SK-N-SH treated with all-trans-retinoic acid at 6 μM for 48 hours (cell line): ENCODE data around the gene STX3.

Experiments used
- ATAC-seq: fragments of 200-7000 bp; cut with Tn5 transposase; 3 replicates; pipeline ENCODE4 v1.9.1; 2020; ENCODE audit warnings: mild to moderate bottlenecking, moderate library complexity
- ARNTL ChIP-seq: fragments of 450-650 bp; formaldehyde crosslinking; IDR thresholded peaks from 2 replicates; pipeline ENCODE4 v1.5.0; 2020; ENCODE audit warnings: low read depth, mild to moderate bottlenecking, moderate library complexity, borderline replicate concordance
- BACH2 ChIP-seq: fragments of 250-450 bp; sonication (Bioruptor Pico); IDR thresholded peaks from 2 replicates; pipeline ENCODE4 v1.9.0; 2021; ENCODE audit warnings: mild to moderate bottlenecking, borderline replicate concordance
- CSDC2 ChIP-seq: fragments of 250-450 bp; sonication (Bioruptor Pico); IDR thresholded peaks from 2 replicates; pipeline ENCODE4 v1.5.0; 2020; ENCODE audit warnings: mild to moderate bottlenecking, moderate library complexity
- ESRRG ChIP-seq: fragments of 250-450 bp; sonication (Bioruptor Pico); IDR thresholded peaks from 2 replicates; pipeline ENCODE4 v1.6.1; 2021; ENCODE audit warnings: mild to moderate bottlenecking
- GLIS3 ChIP-seq: fragments of 250-450 bp; sonication (Bioruptor Pico); IDR thresholded peaks from 2 replicates; pipeline ENCODE4 v1.5.0; 2020; ENCODE audit warnings: mild to moderate bottlenecking, moderate library complexity
- ISL1 ChIP-seq: fragments of 250-450 bp; sonication (Bioruptor Pico); IDR thresholded peaks from 2 replicates; pipeline ENCODE4 v2.1.2; 2022; ENCODE audit warnings: mild to moderate bottlenecking, moderate library complexity
- OSR1 ChIP-seq: fragments of 250-450 bp; sonication (Bioruptor Pico); IDR thresholded peaks from 2 replicates; pipeline ENCODE4 v1.8.0; 2022; ENCODE audit warnings: moderate library complexity, mild to moderate bottlenecking, inconsistent platforms
- PPARA ChIP-seq: fragments of 250-450 bp; sonication (Bioruptor Pico); IDR thresholded peaks from 2 replicates; pipeline ENCODE4 v1.5.0; 2020; ENCODE audit warnings: mild to moderate bottlenecking, borderline replicate concordance
- RARB ChIP-seq: fragments of 250-450 bp; sonication (Bioruptor Pico); IDR thresholded peaks from 2 replicates; pipeline ENCODE4 v1.8.0; 2021; ENCODE audit warnings: mild to moderate bottlenecking, moderate library complexity
- SNAI2 ChIP-seq: fragments of 250-450 bp; sonication (Bioruptor Pico); IDR thresholded peaks from 2 replicates; pipeline ENCODE4 v1.5.0; 2020; ENCODE audit warnings: mild to moderate bottlenecking, moderate library complexity
- TCF4 ChIP-seq: fragments of 250-450 bp; sonication (Bioruptor Pico); IDR thresholded peaks from 2 replicates; pipeline ENCODE4 v1.8.0; 2021; ENCODE audit warnings: mild to moderate bottlenecking, moderate library complexity, borderline replicate concordance
- ZC3H10 ChIP-seq: fragments of 250-450 bp; sonication (Bioruptor Pico); IDR thresholded peaks from 2 replicates; pipeline ENCODE4 v1.5.1; 2021; ENCODE audit warnings: mild to moderate bottlenecking, moderate library complexity
- ZFP3 ChIP-seq: fragments of 250-450 bp; sonication (Bioruptor Pico); IDR thresholded peaks from 2 replicates; pipeline ENCODE4 v1.5.0; 2020; ENCODE audit warnings: mild to moderate bottlenecking, moderate library complexity
- ZFP30 ChIP-seq: fragments of 450-650 bp; formaldehyde crosslinking; IDR thresholded peaks from 2 replicates; pipeline ENCODE4 v1.5.0; 2022; ENCODE audit warnings: mild to moderate bottlenecking, moderate library complexity
- ZNF565 ChIP-seq: fragments of 450-650 bp; formaldehyde crosslinking; conservative IDR thresholded peaks from 2 replicates; pipeline ENCODE4 v1.5.0; 2020; ENCODE audit warnings: low read depth, mild to moderate bottlenecking, moderate library complexity
- ZNF70 ChIP-seq: fragments of 450-650 bp; formaldehyde crosslinking; IDR thresholded peaks from 2 replicates; pipeline ENCODE4 v1.5.0; 2020; ENCODE audit warnings: mild to moderate bottlenecking, moderate library complexity
- ZNF8 ChIP-seq: fragments of 450-650 bp; formaldehyde crosslinking; IDR thresholded peaks from 2 replicates; pipeline ENCODE4 v1.5.0; 2020; ENCODE audit warnings: mild to moderate bottlenecking, moderate library complexity
- TF ChIP-seq, protein P1 (sequence below): fragments of 250-450 bp; sonication (Bioruptor Pico); IDR thresholded peaks from 2 replicates; pipeline ENCODE4 v1.8.0; 2020; ENCODE audit warnings: mild to moderate bottlenecking, moderate library complexity, borderline replicate concordance
- TF ChIP-seq, protein P2 (sequence below): fragments of 250-450 bp; sonication (Bioruptor Pico); IDR thresholded peaks from 2 replicates; pipeline ENCODE4 v1.5.0; 2020; ENCODE audit warnings: mild to moderate bottlenecking, moderate library complexity
- TF ChIP-seq, protein P3 (sequence below): fragments of 250-450 bp; sonication (Bioruptor Pico); IDR thresholded peaks from 2 replicates; pipeline ENCODE4 v1.5.1; 2020; ENCODE audit warnings: low read depth, mild to moderate bottlenecking, moderate library complexity
- TF ChIP-seq, protein P4 (sequence below): fragments of 250-450 bp; sonication (Bioruptor Pico); IDR thresholded peaks from 2 replicates; pipeline ENCODE4 v1.8.0; 2021; ENCODE audit warnings: low read depth, mild to moderate bottlenecking, moderate library complexity, borderline replicate concordance
- TF ChIP-seq, protein P5 (sequence below): fragments of 250-450 bp; sonication (Bioruptor Pico); IDR thresholded peaks from 2 replicates; pipeline ENCODE4 v1.5.1; 2021; ENCODE audit warnings: mild to moderate bottlenecking, moderate library complexity

Gene STX3

DNA sequence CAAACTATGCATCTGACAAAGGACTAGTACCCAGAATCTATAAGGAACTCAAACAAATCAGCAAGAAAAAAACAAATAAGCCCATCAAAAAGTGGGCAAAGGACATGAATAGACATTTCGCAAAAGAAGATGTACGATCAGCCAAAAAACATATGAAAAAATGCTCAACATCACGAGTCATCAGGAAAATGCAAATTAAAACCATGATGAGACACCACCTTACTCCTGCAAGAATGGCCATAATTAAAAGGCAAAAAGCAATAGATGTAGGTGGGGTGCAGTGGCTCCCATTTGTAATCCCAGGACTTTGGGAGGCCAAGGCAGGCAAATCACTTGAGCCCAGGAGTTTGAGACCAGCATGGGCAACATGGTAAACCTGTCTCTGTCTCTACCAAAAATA lies 31.1 kb upstream of the STX3 start:
- no peak for ATAC-seq
- no peak for TF ChIP-seq SNAI2 (CRISPR knock-in tag)
- TF ChIP-seq ISL1 (CRISPR knock-in tag), result no peak
- TF ChIP-seq, protein P1, sequence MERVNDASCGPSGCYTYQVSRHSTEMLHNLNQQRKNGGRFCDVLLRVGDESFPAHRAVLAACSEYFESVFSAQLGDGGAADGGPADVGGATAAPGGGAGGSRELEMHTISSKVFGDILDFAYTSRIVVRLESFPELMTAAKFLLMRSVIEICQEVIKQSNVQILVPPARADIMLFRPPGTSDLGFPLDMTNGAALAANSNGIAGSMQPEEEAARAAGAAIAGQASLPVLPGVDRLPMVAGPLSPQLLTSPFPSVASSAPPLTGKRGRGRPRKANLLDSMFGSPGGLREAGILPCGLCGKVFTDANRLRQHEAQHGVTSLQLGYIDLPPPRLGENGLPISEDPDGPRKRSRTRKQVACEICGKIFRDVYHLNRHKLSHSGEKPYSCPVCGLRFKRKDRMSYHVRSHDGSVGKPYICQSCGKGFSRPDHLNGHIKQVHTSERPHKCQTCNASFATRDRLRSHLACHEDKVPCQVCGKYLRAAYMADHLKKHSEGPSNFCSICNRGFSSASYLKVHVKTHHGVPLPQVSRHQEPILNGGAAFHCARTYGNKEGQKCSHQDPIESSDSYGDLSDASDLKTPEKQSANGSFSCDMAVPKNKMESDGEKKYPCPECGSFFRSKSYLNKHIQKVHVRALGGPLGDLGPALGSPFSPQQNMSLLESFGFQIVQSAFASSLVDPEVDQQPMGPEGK, result no peak
- TF ChIP-seq ZFP30 (CRISPR knock-in tag), result no peak
- no peak for TF ChIP-seq OSR1 (CRISPR knock-in tag)
- TF ChIP-seq TCF4 (CRISPR knock-in tag), result no peak
- no peak for TF ChIP-seq ZC3H10
- TF ChIP-seq ZFP3 (CRISPR knock-in tag), result no peak
- TF ChIP-seq GLIS3 (CRISPR knock-in tag), result no peak
- TF ChIP-seq, protein P2, sequence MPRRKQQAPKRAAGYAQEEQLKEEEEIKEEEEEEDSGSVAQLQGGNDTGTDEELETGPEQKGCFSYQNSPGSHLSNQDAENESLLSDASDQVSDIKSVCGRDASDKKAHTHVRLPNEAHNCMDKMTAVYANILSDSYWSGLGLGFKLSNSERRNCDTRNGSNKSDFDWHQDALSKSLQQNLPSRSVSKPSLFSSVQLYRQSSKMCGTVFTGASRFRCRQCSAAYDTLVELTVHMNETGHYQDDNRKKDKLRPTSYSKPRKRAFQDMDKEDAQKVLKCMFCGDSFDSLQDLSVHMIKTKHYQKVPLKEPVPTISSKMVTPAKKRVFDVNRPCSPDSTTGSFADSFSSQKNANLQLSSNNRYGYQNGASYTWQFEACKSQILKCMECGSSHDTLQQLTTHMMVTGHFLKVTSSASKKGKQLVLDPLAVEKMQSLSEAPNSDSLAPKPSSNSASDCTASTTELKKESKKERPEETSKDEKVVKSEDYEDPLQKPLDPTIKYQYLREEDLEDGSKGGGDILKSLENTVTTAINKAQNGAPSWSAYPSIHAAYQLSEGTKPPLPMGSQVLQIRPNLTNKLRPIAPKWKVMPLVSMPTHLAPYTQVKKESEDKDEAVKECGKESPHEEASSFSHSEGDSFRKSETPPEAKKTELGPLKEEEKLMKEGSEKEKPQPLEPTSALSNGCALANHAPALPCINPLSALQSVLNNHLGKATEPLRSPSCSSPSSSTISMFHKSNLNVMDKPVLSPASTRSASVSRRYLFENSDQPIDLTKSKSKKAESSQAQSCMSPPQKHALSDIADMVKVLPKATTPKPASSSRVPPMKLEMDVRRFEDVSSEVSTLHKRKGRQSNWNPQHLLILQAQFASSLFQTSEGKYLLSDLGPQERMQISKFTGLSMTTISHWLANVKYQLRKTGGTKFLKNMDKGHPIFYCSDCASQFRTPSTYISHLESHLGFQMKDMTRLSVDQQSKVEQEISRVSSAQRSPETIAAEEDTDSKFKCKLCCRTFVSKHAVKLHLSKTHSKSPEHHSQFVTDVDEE, result no peak
- TF ChIP-seq, protein P3, sequence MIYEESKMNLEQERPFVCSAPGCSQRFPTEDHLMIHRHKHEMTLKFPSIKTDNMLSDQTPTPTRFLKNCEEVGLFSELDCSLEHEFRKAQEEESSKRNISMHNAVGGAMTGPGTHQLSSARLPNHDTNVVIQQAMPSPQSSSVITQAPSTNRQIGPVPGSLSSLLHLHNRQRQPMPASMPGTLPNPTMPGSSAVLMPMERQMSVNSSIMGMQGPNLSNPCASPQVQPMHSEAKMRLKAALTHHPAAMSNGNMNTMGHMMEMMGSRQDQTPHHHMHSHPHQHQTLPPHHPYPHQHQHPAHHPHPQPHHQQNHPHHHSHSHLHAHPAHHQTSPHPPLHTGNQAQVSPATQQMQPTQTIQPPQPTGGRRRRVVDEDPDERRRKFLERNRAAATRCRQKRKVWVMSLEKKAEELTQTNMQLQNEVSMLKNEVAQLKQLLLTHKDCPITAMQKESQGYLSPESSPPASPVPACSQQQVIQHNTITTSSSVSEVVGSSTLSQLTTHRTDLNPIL (CRISPR knock-in tag), result no peak
- TF ChIP-seq, protein P4, sequence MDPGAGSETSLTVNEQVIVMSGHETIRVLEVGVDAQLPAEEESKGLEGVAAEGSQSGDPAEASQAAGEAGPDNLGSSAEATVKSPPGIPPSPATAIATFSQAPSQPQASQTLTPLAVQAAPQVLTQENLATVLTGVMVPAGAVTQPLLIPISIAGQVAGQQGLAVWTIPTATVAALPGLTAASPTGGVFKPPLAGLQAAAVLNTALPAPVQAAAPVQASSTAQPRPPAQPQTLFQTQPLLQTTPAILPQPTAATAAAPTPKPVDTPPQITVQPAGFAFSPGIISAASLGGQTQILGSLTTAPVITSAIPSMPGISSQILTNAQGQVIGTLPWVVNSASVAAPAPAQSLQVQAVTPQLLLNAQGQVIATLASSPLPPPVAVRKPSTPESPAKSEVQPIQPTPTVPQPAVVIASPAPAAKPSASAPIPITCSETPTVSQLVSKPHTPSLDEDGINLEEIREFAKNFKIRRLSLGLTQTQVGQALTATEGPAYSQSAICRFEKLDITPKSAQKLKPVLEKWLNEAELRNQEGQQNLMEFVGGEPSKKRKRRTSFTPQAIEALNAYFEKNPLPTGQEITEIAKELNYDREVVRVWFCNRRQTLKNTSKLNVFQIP (CRISPR knock-in tag), result no peak
- TF ChIP-seq ZNF70 (CRISPR knock-in tag), result no peak
- no peak for TF ChIP-seq PPARA (CRISPR knock-in tag)
- TF ChIP-seq ZNF8 (CRISPR knock-in tag), result no peak
- TF ChIP-seq ZNF565, result no peak
- TF ChIP-seq CSDC2, result no peak
- no peak for TF ChIP-seq ESRRG (CRISPR knock-in tag)
- TF ChIP-seq, all 23 proteins: peak for 0

DNA sequence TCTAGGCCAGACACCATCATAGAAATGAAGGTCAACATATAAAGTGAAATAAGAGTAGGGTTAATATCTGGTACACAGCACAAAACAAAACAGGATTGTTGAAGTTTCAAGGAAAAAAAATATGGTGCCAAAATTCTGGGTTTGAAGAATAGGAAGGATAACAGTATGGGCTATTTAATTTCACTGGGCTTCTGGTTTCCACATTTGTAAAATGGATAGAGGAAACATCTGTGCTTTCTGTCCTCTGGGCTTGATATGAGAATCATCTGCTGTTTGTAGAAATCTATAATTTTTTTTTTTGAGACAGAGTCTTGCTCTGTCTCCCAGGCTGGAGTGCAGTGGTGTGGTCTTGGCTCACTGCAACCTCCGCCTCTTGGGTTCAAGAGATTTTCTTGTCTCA lies 27.8 kb upstream of the STX3 start:
- TF ChIP-seq ZFP3 (CRISPR knock-in tag), result no peak
- TF ChIP-seq TCF4 (CRISPR knock-in tag), result no peak
- no peak for TF ChIP-seq ZNF565
- TF ChIP-seq, protein P3 (CRISPR knock-in tag), result no peak
- TF ChIP-seq GLIS3 (CRISPR knock-in tag), result no peak
- TF ChIP-seq, protein P2, result no peak
- TF ChIP-seq PPARA (CRISPR knock-in tag), result no peak
- no peak for ATAC-seq

DNA sequence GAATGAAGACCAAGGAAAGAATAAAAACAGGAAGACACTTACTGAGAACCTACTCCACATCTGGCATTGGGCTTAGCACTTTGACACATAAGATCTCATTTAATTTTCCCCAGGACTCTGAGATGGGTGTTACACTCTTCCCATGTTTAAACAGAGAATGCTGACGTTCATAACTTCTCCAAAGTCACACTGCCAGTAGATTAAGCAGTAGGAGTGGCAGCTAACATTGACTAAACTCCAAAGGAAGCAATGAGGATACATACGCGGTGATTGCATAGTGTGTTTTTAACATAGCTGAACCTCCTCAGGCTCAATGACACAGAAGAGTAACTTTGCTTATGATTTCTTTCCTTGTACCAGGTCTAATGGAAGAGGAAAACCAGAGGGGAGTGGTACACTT lies 27.0 kb upstream of the STX3 start:
- ATAC-seq, result no peak
- TF ChIP-seq ARNTL (no peak), ZNF70 (CRISPR knock-in tag) (no peak), ESRRG (CRISPR knock-in tag) (no peak), CSDC2 (no peak), RARB (CRISPR knock-in tag) (no peak), BACH2 (CRISPR knock-in tag) (no peak), SNAI2 (CRISPR knock-in tag) (no peak), ZNF565 (no peak)
- TF ChIP-seq, protein P2, result no peak
- TF ChIP-seq, protein P5, sequence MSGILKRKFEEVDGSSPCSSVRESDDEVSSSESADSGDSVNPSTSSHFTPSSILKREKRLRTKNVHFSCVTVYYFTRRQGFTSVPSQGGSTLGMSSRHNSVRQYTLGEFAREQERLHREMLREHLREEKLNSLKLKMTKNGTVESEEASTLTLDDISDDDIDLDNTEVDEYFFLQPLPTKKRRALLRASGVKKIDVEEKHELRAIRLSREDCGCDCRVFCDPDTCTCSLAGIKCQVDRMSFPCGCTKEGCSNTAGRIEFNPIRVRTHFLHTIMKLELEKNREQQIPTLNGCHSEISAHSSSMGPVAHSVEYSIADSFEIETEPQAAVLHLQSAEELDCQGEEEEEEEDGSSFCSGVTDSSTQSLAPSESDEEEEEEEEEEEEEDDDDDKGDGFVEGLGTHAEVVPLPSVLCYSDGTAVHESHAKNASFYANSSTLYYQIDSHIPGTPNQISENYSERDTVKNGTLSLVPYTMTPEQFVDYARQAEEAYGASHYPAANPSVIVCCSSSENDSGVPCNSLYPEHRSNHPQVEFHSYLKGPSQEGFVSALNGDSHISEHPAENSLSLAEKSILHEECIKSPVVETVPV (CRISPR knock-in tag), result no peak
